Measurements from ENCODE around the gene TESPA1. TPM values are rescaled to one million over a fixed set of nuclear protein-coding genes. Genes with fewer than 3 reads are reported as not detected.

Gene TESPA1
- total and polyA plus RNA-seq, 2 experiments from 2014 or later, result 0.34 TPM; not detected in 1

GRCh38 chr12:54950071-54950727, 34.4 kb downstream of the TESPA1 start:
- no peaks in the 10 kb centered on the region for H3K27me3 ChIP-seq (ENCODE audit: insufficient read depth)
- no peaks in the 10 kb centered on the region for H4K20me1 ChIP-seq (replicated peaks; ENCODE audit: insufficient read depth)
- H3K27ac Mint-ChIP-seq, result no peak overlapping the region
- peaks cover 2% of the 10 kb centered on the region; the same call in 1 of the 3 replicates for H3K9me3 Mint-ChIP-seq
- TF ChIP-seq STAT1 (IDR thresholded peaks at IDR 0.05; ENCODE audit: unreplicated experiment), result no peak
- TF ChIP-seq POLR2AphosphoS5 (IDR thresholded peaks at IDR 0.05; ENCODE audit: low read depth), result no peak
- no peak for TF ChIP-seq EZH2 (IDR thresholded peaks at IDR 0.05; ENCODE audit: low read depth, unreplicated experiment)
- no peak for TF ChIP-seq NANOG (IDR thresholded peaks at IDR 0.05; ENCODE audit: borderline replicate concordance)
- no peak for TF ChIP-seq ETS1 (IDR thresholded peaks at IDR 0.05)
- TF ChIP-seq ZNF114 (CRISPR knock-in tag; IDR thresholded peaks at IDR 0.05), result no peak
- TF ChIP-seq ZNF331 (CRISPR knock-in tag; IDR thresholded peaks at IDR 0.05; ENCODE audit: low read depth), result no peak
- no peaks in the 10 kb centered on the region for H3F3A ChIP-seq (replicated peaks; ENCODE audit: low read depth)
- H3K27me3 Mint-ChIP-seq (ENCODE audit: insufficient read depth, low read depth, poor library complexity), result peaks cover 7% of the 10 kb centered on the region
- no peak overlapping the region for H3K4me2 ChIP-seq
- no peaks in the 10 kb centered on the region; the same call in 1 of the 2 replicates for H3K36me3 ChIP-seq (ENCODE audit: insufficient read depth)
- no peaks in the 10 kb centered on the region for H3K36me3 Mint-ChIP-seq (ENCODE audit: low read depth)
- H3K4me1 Mint-ChIP-seq, result peaks cover 8% of the 10 kb centered on the region; the same call in 2 of the 3 replicates
- H2AFZ ChIP-seq, result peak overlapping the region; percentile 56; the same call in 1 of the 2 replicates
- H3K4me3 ChIP-seq, result no peak overlapping the region
- no peaks in the 10 kb centered on the region for H3K9me2 ChIP-seq (ENCODE audit: insufficient read depth)
- no peak for ATAC-seq
- no peak overlapping the region for H3K27ac ChIP-seq (ENCODE audit: low read depth)
- no peak overlapping the region for H3K4me3 Mint-ChIP-seq
- no peak for DNase-seq (ENCODE audit: low spot score)
- peaks cover 5% of the 10 kb centered on the region; the same call in 1 of the 2 replicates for H3K4me1 ChIP-seq (ENCODE audit: insufficient read depth)
- no peaks in the 10 kb centered on the region for H3K79me2 ChIP-seq (replicated peaks; ENCODE audit: insufficient read depth)

GRCh38 chr12:54949073-54949711, 35.4 kb downstream of the TESPA1 start:
- no peaks in the 10 kb centered on the region for H3K79me2 ChIP-seq (replicated peaks; ENCODE audit: insufficient read depth)
- H3K27me3 ChIP-seq (ENCODE audit: insufficient read depth), result no peaks in the 10 kb centered on the region
- no peak overlapping the region for H3K27ac ChIP-seq (ENCODE audit: low read depth)
- peaks cover 8% of the 10 kb centered on the region; the same call in 2 of the 3 replicates for H3K4me1 Mint-ChIP-seq
- H3F3A ChIP-seq (replicated peaks; ENCODE audit: low read depth), result no peaks in the 10 kb centered on the region
- H4K20me1 ChIP-seq (replicated peaks; ENCODE audit: insufficient read depth), result no peaks in the 10 kb centered on the region
- DNase-seq (ENCODE audit: low spot score), result no peak
- H3K27me3 Mint-ChIP-seq (ENCODE audit: insufficient read depth, low read depth, poor library complexity), result peaks cover 7% of the 10 kb centered on the region
- H3K4me3 Mint-ChIP-seq, result no peak overlapping the region
- H3K36me3 ChIP-seq (ENCODE audit: insufficient read depth), result no peaks in the 10 kb centered on the region; the same call in 1 of the 2 replicates
- no peak for ATAC-seq
- H3K9me2 ChIP-seq (ENCODE audit: insufficient read depth), result no peaks in the 10 kb centered on the region
- peak overlapping the region; percentile 69 for H2AFZ ChIP-seq
- no peaks in the 10 kb centered on the region for H3K36me3 Mint-ChIP-seq (ENCODE audit: low read depth)
- H3K27ac Mint-ChIP-seq, result no peak overlapping the region
- H3K4me2 ChIP-seq, result no peak overlapping the region
- peaks cover 2% of the 10 kb centered on the region; the same call in 1 of the 3 replicates for H3K9me3 Mint-ChIP-seq
- H3K4me1 ChIP-seq (ENCODE audit: insufficient read depth), result peaks cover 5% of the 10 kb centered on the region; the same call in 1 of the 2 replicates
- H3K4me3 ChIP-seq, result no peak overlapping the region
- TF ChIP-seq ETS1 (IDR thresholded peaks at IDR 0.05) (no peak), NANOG (IDR thresholded peaks at IDR 0.05; ENCODE audit: borderline replicate concordance) (no peak), POLR2AphosphoS5 (IDR thresholded peaks at IDR 0.05; ENCODE audit: low read depth) (no peak), EZH2phosphoT487 (IDR thresholded peaks at IDR 0.05; ENCODE audit: unreplicated experiment) (no peak), EZH2 (IDR thresholded peaks at IDR 0.05; ENCODE audit: low read depth, unreplicated experiment) (no peak), CREB1 (CRISPR knock-in tag; IDR thresholded peaks at IDR 0.05; ENCODE audit: low read depth) (no peak), CTCF (conservative IDR thresholded peaks at IDR 0.05; ENCODE audit: low read depth in 2 of 2) (no peak), ZNF331 (CRISPR knock-in tag; IDR thresholded peaks at IDR 0.05; ENCODE audit: low read depth) (no peak), JUNB (IDR thresholded peaks at IDR 0.05; ENCODE audit: unreplicated experiment) (no peak), STAT1 (IDR thresholded peaks at IDR 0.05; ENCODE audit: unreplicated experiment) (no peak), ZNF114 (CRISPR knock-in tag; IDR thresholded peaks at IDR 0.05) (no peak)

Data from GM23338 (cell line).